AG04449 (cell line): ENCODE results near the gene SH3GL1.

Source experiments
- CTCF ChIA-PET: fragments of 350-600 bp; formaldehyde crosslinking; extraction: SDS; loops from one replicate; lab custom pipeline; 2021; ENCODE audit warnings: antibody characterized with exemption; lab: Yijun Ruan, JAX
- POLR2A ChIA-PET: fragments of 400-600, 350-600 bp; formaldehyde crosslinking; extraction: SDS; loops from one replicate; lab custom pipeline; 2020; ENCODE audit warnings: antibody characterized with exemption, inconsistent platforms; lab: Yijun Ruan, JAX
- DNase-seq: peaks from one replicate; pipeline ENCODE4 v3.0.0-alpha.2; 2010; ENCODE audit warnings: low read depth, low spot score
- H3K4me3 ChIP-seq: 2 replicates; pipeline ENCODE4 v1.5.1; 2011; ENCODE audit warnings: low read depth, mild to moderate bottlenecking, control low read depth, low read length
- TF ChIP-seq, protein P1 (sequence below): IDR thresholded peaks from one replicate; pipeline ENCODE4 v1.5.1; 2011; ENCODE audit warnings: mild to moderate bottlenecking, moderate library complexity, low read length, control low read depth, inconsistent platforms; ENCODE audit not compliant: insufficient read depth; ENCODE audit errors: missing control alignments

The SH3GL1 gene

DNA sequence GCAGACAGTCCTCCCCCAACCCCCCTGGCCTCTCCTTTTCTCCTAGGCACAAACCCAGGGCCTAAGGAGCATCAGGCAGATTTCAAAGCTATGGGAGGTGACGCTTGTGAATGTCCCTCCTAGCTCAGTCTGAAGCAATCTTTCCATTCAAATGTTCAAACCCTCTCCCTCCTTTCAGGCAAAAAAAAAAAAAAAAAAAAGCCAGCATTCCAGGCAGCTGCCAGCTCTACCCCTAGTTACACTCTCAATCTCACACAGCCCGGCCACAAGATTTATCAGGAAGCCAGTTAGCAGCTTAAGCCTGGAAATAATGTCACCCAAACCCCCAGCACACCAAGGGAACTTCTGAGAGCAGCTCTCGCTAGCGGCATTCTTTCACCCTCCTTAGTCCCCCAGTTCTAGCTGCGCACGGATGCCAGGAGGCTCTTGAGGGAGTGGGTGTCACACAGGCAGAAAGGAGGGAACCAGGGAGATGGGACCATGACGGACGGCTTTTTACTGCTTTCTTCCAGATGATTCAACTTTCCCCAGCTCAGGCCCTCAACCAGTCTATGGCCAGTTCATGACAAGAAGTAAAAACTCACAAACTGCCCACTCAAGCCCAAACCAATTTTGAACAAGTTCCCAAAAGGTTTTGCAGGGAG is 6.3 kb downstream of the SH3GL1 start:
- no peak for DNase-seq
- POLR2A ChIA-PET, result interaction anchor here (0.6 to 0.7 kb wide), 2 partner anchors 8 to 22 kb away, joined by 3 read pairs; no protein-coding TSS in a partner anchor
- no peak overlapping the region for H3K4me3 ChIP-seq
- TF ChIP-seq, protein P1, sequence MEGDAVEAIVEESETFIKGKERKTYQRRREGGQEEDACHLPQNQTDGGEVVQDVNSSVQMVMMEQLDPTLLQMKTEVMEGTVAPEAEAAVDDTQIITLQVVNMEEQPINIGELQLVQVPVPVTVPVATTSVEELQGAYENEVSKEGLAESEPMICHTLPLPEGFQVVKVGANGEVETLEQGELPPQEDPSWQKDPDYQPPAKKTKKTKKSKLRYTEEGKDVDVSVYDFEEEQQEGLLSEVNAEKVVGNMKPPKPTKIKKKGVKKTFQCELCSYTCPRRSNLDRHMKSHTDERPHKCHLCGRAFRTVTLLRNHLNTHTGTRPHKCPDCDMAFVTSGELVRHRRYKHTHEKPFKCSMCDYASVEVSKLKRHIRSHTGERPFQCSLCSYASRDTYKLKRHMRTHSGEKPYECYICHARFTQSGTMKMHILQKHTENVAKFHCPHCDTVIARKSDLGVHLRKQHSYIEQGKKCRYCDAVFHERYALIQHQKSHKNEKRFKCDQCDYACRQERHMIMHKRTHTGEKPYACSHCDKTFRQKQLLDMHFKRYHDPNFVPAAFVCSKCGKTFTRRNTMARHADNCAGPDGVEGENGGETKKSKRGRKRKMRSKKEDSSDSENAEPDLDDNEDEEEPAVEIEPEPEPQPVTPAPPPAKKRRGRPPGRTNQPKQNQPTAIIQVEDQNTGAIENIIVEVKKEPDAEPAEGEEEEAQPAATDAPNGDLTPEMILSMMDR, result no peak
- CTCF ChIA-PET, result interaction anchor here (1.4 to 3.1 kb wide), 6 partner anchors 8 to 127 kb away, joined by 3 to 23 read pairs (median 6); partner anchors contain the start of gene CHAF1A

GRCh38 chr19:4391701-4392483 is 8.5 kb downstream of the SH3GL1 start:
- H3K4me3 ChIP-seq, result peak overlapping the region; percentile 12; the same call in 1 of the 2 replicates
- ChIA-PET POLR2A (interaction anchor here (0.7 to 1.4 kb wide), 2 partner anchors 8 to 10 kb away, joined by 3 to 4 read pairs; partner anchors contain the start of genes CHAF1A and SH3GL1), CTCF (interaction anchor here (0.9 to 8.8 kb wide), 5 partner anchors 10 to 49 kb away, joined by 3 to 102 read pairs (median 4); partner anchors contain the start of genes CHAF1A, MPND and SH3GL1)
- TF ChIP-seq, protein P1, result no peak
- no peak for DNase-seq

DNA sequence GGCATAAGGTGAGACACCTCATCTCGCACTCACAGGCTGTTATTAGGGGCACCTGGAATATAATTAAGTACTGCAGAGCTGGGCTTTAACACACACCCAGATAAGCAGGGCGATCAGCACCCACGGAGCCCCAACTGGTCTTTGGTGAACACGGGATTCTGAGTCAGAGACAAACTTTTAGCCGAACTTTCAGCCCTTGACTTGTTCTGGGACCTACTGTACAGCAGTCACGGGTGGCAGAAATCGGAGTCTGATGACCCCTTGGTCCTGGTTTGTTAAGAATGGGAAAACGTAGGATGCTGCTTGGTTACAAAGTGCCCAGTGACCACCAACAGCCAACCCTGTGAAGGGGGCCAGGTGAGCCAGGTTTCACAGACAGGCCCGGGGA is 9.0 kb downstream of the SH3GL1 start:
- no peak for DNase-seq
- ChIA-PET POLR2A (interaction anchor here (0.7 to 1.4 kb wide), 2 partner anchors 9 to 11 kb away, joined by 3 to 4 read pairs; partner anchors contain the start of genes CHAF1A and SH3GL1), CTCF (interaction anchor here (0.9 to 8.8 kb wide), 5 partner anchors 9 to 48 kb away, joined by 3 to 102 read pairs (median 4); partner anchors contain the start of genes CHAF1A, MPND and SH3GL1)
- H3K4me3 ChIP-seq, result peak overlapping the region; percentile 12; the same call in 1 of the 2 replicates
- TF ChIP-seq, protein P1, result no peak

DNA sequence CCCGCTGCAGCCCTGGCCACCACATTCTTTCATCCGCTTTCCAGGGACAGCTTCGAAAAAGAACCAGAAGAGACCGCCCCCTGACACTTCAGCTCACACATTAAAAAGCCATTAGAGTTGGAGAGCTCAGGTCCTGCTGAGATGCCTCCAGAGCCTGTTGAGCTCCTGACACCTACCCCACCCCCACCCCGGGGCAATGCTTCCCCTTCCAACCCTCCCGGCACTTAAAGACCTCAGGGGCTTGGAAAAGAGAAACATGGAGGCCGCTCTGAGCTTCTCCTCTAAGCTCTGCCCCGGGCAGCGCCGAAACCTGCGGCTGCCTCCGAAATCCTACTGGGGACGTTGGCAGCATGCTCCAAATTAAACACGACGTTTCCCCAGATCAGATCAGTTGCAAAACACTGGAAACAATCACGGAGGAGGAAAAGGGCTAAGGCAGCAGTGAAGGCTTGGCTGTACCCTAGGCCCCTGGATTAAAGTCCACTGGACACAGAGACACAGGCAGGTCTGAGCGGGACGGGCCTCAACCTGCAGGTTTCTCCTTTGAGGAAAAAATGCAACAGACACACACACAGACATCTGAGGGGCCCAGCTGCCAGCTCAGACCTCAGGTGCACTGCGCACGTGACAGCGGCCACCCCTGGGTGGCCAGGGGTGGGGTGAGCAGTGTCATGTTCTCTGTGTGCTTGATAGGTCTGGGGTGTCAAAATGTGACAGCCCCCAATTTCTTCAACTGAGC is 9.6 kb downstream of the SH3GL1 start:
- no peak for DNase-seq
- CTCF ChIA-PET, result interaction anchor here (0.7 to 8.8 kb wide), 6 partner anchors 8 to 122 kb away, joined by 3 to 102 read pairs (median 4); partner anchors contain the start of genes CHAF1A, MPND and SH3GL1
- TF ChIP-seq, protein P1, result no peak
- peak overlapping the region; percentile 26 for H3K4me3 ChIP-seq
- POLR2A ChIA-PET, result interaction anchor here (1.4 kb wide), 1 partner anchor 11 kb away, joined by 4 read pairs; the partner anchor contains the start of gene CHAF1A

DNA sequence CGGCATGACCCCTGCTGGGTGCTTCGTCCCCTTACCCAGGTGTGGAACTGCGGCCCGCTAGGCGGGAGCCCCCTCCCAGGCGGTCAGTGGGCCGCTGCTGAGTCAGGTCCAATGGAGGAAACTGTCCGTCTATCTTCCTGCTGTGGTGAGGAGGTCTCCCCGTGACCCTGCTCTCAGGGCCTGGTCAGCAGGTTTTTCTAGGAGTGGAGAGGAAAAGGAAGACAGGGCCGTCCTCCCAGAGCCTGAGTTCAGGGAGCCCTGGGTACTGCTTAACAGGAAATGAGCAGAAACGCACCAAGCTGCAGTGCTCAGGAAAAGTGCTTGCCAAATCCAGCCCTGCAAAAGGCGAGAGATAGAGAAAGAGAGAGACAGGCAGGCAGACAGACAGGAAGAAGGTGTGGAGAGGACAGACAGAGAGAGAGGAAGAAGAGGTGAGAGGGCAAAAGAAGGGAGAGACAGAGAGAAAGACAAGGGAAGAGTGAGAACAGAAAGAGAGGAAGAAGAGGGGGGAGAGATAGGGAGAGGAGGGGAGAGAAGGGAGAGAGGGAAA is 10.3 kb downstream of the SH3GL1 start:
- TF ChIP-seq, protein P1, result no peak
- H3K4me3 ChIP-seq, result 0 out of 2 replicates have a peak overlapping the region, but pooled peaks have one; percentile 26
- no peak for DNase-seq
- ChIA-PET POLR2A (no interaction called here), CTCF (interaction anchor here (0.7 to 8.8 kb wide), 5 partner anchors 9 to 122 kb away, joined by 3 to 102 read pairs (median 4); partner anchors contain the start of genes CHAF1A and SH3GL1)
